IMR-90 (cell line): ENCODE results near the gene ZNF398. TPM values are rescaled to one million over a fixed set of nuclear protein-coding genes. Genes with fewer than 3 reads are reported as not detected.

ENCODE experiments used
- ATAC-seq: fragments of 200-7000 bp; cut with Tn5 transposase; 2 replicates; pipeline ENCODE4 v1.9.1; 2020; ENCODE audit warnings: low read depth, mild to moderate bottlenecking, moderate library complexity
- BruUV-seq: library from RNA; stranded (reverse); fragments of 400-500 nt; replicated peaks from 2 replicates; lab custom pipeline; 2021; lab: Mats Ljungman, UMichigan
- CTCF ChIA-PET: fragments of 300-600 bp; formaldehyde crosslinking; extraction: SDS; loops from one replicate; lab custom pipeline; 2021; ENCODE audit warnings: antibody characterized with exemption; lab: Yijun Ruan, JAX
- POLR2A ChIA-PET: fragments of 300-600 bp; sonication (Branson Sonifier 250); formaldehyde crosslinking; loops from one replicate; lab custom pipeline; 2022; ENCODE audit warnings: antibody characterized with exemption; ENCODE audit not compliant: unreplicated experiment; lab: Charles Lee
- DNase-seq: peaks from one replicate; pipeline ENCODE4 v3.0.0; 2013
- H2AFZ ChIP-seq: replicated peaks from 2 replicates; pipeline ENCODE3; 2013; ENCODE audit warnings: low read length, mild to moderate bottlenecking; ENCODE audit not compliant: poor library complexity
- H2AK5ac ChIP-seq: 2 replicates; pipeline ENCODE4 v1.6.1; 2013; ENCODE audit warnings: low read depth, low read length, inconsistent platforms
- H2AK9ac ChIP-seq: replicated peaks from 2 replicates; pipeline ENCODE3; 2013; ENCODE audit warnings: mild to moderate bottlenecking, low read depth, low read length, moderate library complexity; ENCODE audit not compliant: poor library complexity
- H2BK120ac ChIP-seq: 2 replicates; pipeline ENCODE4 v1.6.1; 2013; ENCODE audit warnings: low read depth, low read length, inconsistent platforms
- H2BK15ac ChIP-seq: 3 replicates; pipeline ENCODE4 v1.6.1; 2013; ENCODE audit warnings: low read depth, low read length, inconsistent platforms
- H2BK20ac ChIP-seq: 2 replicates; pipeline ENCODE4 v1.6.1; 2013; ENCODE audit warnings: low read depth, mild to moderate bottlenecking, inconsistent platforms, low read length, moderate library complexity
- H2BK5ac ChIP-seq: 2 replicates; pipeline ENCODE4 v1.6.1; 2013; ENCODE audit warnings: mild to moderate bottlenecking, low read depth, low read length, inconsistent platforms; ENCODE audit not compliant: poor library complexity, severe bottlenecking
- H3K14ac ChIP-seq: replicated peaks from 2 replicates; pipeline ENCODE4 v1.6.1; 2013; ENCODE audit warnings: low read depth, low read length, inconsistent platforms
- H3K18ac ChIP-seq: 2 replicates; pipeline ENCODE4 v1.6.1; 2013; ENCODE audit warnings: low read depth, low read length, control low read depth
- H3K23ac ChIP-seq: 2 replicates; pipeline ENCODE4 v1.6.1; 2013; ENCODE audit warnings: low read depth, low read length, inconsistent platforms
- H3K27ac ChIP-seq: 2 replicates; pipeline ENCODE4 v1.5.1; 2013; ENCODE audit warnings: mild to moderate bottlenecking, control low read depth, low read length; ENCODE audit not compliant: insufficient read depth
- H3K27me3 ChIP-seq: 2 replicates; pipeline ENCODE4 v1.6.1; 2013; ENCODE audit warnings: low read length; ENCODE audit not compliant: control insufficient read depth, insufficient read depth
- H3K36me3 ChIP-seq: 2 replicates; pipeline ENCODE4 v1.6.1; 2013; ENCODE audit warnings: low read length, mixed read lengths; ENCODE audit not compliant: control insufficient read depth, insufficient read depth
- H3K4ac ChIP-seq: 2 replicates; pipeline ENCODE4 v1.6.1; 2013; ENCODE audit warnings: low read depth, low read length, inconsistent platforms
- H3K4me1 ChIP-seq: 2 replicates; pipeline ENCODE4 v1.6.1; 2013; ENCODE audit warnings: low read length, mixed read lengths; ENCODE audit not compliant: control insufficient read depth, insufficient read depth
- H3K4me2 ChIP-seq: 2 replicates; pipeline ENCODE4 v1.6.1; 2013; ENCODE audit warnings: low read depth, mild to moderate bottlenecking, control low read depth, low read length, moderate library complexity
- H3K4me3 ChIP-seq: 2 replicates; pipeline ENCODE4 v1.5.1; 2013; ENCODE audit warnings: low read depth, mild to moderate bottlenecking, control low read depth, low read length, moderate library complexity; ENCODE audit not compliant: insufficient read depth
- H3K56ac ChIP-seq: 2 replicates; pipeline ENCODE4 v1.6.1; 2013; ENCODE audit warnings: low read length, inconsistent platforms; ENCODE audit not compliant: insufficient read depth; ENCODE audit errors: extremely low read depth
- H3K79me1 ChIP-seq, 2 experiments: 2 replicates each; pipeline ENCODE4 v1.6.1; 2013; ENCODE audit warnings: low read length in 2 of 2, inconsistent platforms in 1 of 2, low read depth in 1 of 2
- H3K9ac ChIP-seq: 2 replicates; pipeline ENCODE4 v1.6.1; 2013; ENCODE audit warnings: low read depth, low read length, control low read depth
- H3K9me1 ChIP-seq: 2 replicates; pipeline ENCODE4 v1.6.1; 2013; ENCODE audit warnings: low read length, inconsistent platforms; ENCODE audit not compliant: insufficient read depth
- H3K9me3 ChIP-seq: 2 replicates; pipeline ENCODE4 v1.6.1; 2013; ENCODE audit warnings: low read length; ENCODE audit not compliant: control insufficient read depth, insufficient read depth
- H4K20me1 ChIP-seq: 2 replicates; pipeline ENCODE4 v1.6.1; 2013; ENCODE audit warnings: low read length, inconsistent platforms; ENCODE audit not compliant: insufficient read depth
- H4K5ac ChIP-seq: 2 replicates; pipeline ENCODE4 v1.6.1; 2013; ENCODE audit warnings: mild to moderate bottlenecking, low read depth, low read length, control low read depth
- H4K8ac ChIP-seq, 2 experiments: 2 replicates each; pipeline ENCODE4 v1.6.1; 2013; ENCODE audit warnings: low read depth in 2 of 2, low read length in 2 of 2, control low read depth in 1 of 2, inconsistent platforms in 1 of 2
- H4K91ac ChIP-seq: 2 replicates; pipeline ENCODE4 v1.6.1; 2013; ENCODE audit warnings: low read depth, low read length, inconsistent platforms; ENCODE audit not compliant: insufficient read depth
- BHLHE40 ChIP-seq: fragments of 150-350 bp; IDR thresholded peaks from 2 replicates; pipeline ENCODE4 v1.6.1; 2016; ENCODE audit warnings: mild to moderate bottlenecking, low read depth, low read length
- CEBPB ChIP-seq: IDR thresholded peaks from 2 replicates; pipeline ENCODE4 v1.6.1; 2012; ENCODE audit warnings: low read depth, low read length, improper control_type of control experiment
- CTCF ChIP-seq: conservative IDR thresholded peaks from 2 replicates; pipeline ENCODE4 v1.5.1; 2012; ENCODE audit warnings: mild to moderate bottlenecking, low read depth, low read length, improper control_type of control experiment
- FOS ChIP-seq: fragments of 150-350 bp; IDR thresholded peaks from 2 replicates; pipeline ENCODE4 v1.6.1; 2016; ENCODE audit warnings: low read depth, low read length
- MAZ ChIP-seq: IDR thresholded peaks from 2 replicates; pipeline ENCODE4 v1.6.1; 2012; ENCODE audit warnings: low read depth, mild to moderate bottlenecking, low read length, improper control_type of control experiment, moderate library complexity, borderline replicate concordance
- MXI1 ChIP-seq: IDR thresholded peaks from 2 replicates; pipeline ENCODE4 v1.6.1; 2012; ENCODE audit warnings: low read depth, mild to moderate bottlenecking, low read length, moderate library complexity, borderline replicate concordance
- NFE2L2 ChIP-seq: fragments of 150-350 bp; IDR thresholded peaks from 2 replicates; pipeline ENCODE4 v1.6.1; 2016; ENCODE audit warnings: low read depth, mild to moderate bottlenecking, low read length
- POLR2A ChIP-seq: IDR thresholded peaks from 2 replicates; pipeline ENCODE4 v1.6.1; 2012; ENCODE audit warnings: mild to moderate bottlenecking, low read depth, low read length
- RAD21 ChIP-seq: IDR thresholded peaks from 2 replicates; pipeline ENCODE4 v1.6.1; 2012; ENCODE audit warnings: low read length, improper control_type of control experiment
- RCOR1 ChIP-seq: IDR thresholded peaks from 2 replicates; pipeline ENCODE4 v1.6.1; 2012; ENCODE audit warnings: mild to moderate bottlenecking, low read length, improper control_type of control experiment; ENCODE audit not compliant: insufficient replicate concordance
- RFX5 ChIP-seq: IDR thresholded peaks from 2 replicates; pipeline ENCODE4 v1.8.0; 2012; ENCODE audit warnings: low read depth, mild to moderate bottlenecking, low read length, moderate library complexity
- SMC3 ChIP-seq: fragments of 150-350 bp; IDR thresholded peaks from 2 replicates; pipeline ENCODE4 v1.6.1; 2016; ENCODE audit warnings: low read depth, mild to moderate bottlenecking, antibody characterized with exemption, low read length, moderate library complexity
- WGBS, 2 experiments: methylation state at CpG; one replicate each; pipeline versions ENCODE4 v1.1.5 to v1.1.7; 2013; ENCODE audit warnings: missing lambda C conversion rate in 2 of 2; ENCODE audit not compliant: insufficient read length in 1 of 2; ENCODE audit errors: extremely low coverage in 2 of 2; 5-methylcytosine and 5-hydroxymethylcytosine counted together
- dilution Hi-C: fragments of 300-500 bp; cut with HindIII; formaldehyde crosslinking; loops from one replicate; pipeline ENCODE4 v1.14.3; 2018; ENCODE audit warnings: low sequenced_read_pairs; ENCODE audit not compliant: unreplicated experiment
- in situ Hi-C: fragments of 300-500 bp; cut with MboI; formaldehyde crosslinking; loops from 3 replicates; pipeline ENCODE4 v1.14.3; 2019; ENCODE audit warnings: low sequenced_read_pairs, inconsistent platforms, mixed read lengths
- intact Hi-C: fragments of 100-400 bp; cut with micrococcal nuclease; formaldehyde crosslinking; loops from 2 replicates; pipeline ENCODE4 v1.10.0; 2022
- polyA plus RNA-seq, 3 experiments: library from polyadenylated mRNA; depleted of rRNA; stranded (reverse); fragments of >200 nt; gene quantifications; 2 replicates each; pipeline ENCODE4 v1.2.3, GENCODE V29; 2012; ENCODE audit warnings: low replicate concordance in 1 of 3
- total RNA-seq: library from RNA; depleted of rRNA; stranded (reverse); fragments of >200 nt; gene quantifications from 2 replicates; pipeline ENCODE4 v1.2.3, GENCODE V29; 2012
- TF ChIP-seq, protein P1 (sequence below): fragments of 150-350 bp; IDR thresholded peaks from 2 replicates; pipeline ENCODE4 v1.6.1; 2016; ENCODE audit warnings: low read depth, mild to moderate bottlenecking, low read length, moderate library complexity, borderline replicate concordance
- TF ChIP-seq, protein P2 (sequence below): fragments of 150-350 bp; IDR thresholded peaks from 2 replicates; pipeline ENCODE4 v1.6.1; 2017; ENCODE audit warnings: mild to moderate bottlenecking, antibody characterized with exemption, low read length, low read depth

ZNF398 gene
- total and polyA plus RNA-seq, 2 of the 4 experiments (the other 2 are of a cell fraction): 5.7 to 7.9 TPM

- CTCF ChIA-PET: no interaction called here
- H3K79me1 ChIP-seq: peaks cover 11 to 15% of the 10 kb centered on the region in 2 experiments
Observed at GRCh38 chr7:149179241-149179640, 32.0 kb downstream of the ZNF398 start.

More at GRCh38 chr7:149179241-149179640, 32.0 kb downstream of the ZNF398 start:
- 99% methylated on average over 9 of the region's 19 CpGs; no CpG with 5 or more reads in 1 of the 2 experiments for WGBS, 2 experiments
- no peak overlapping the region for H3K9ac ChIP-seq
- H3K4ac ChIP-seq: no peak overlapping the region
- no peak overlapping the region for H4K91ac ChIP-seq
- H3K4me1 ChIP-seq: peaks cover 2% of the 10 kb centered on the region
- H3K27me3 ChIP-seq: no peaks in the 10 kb centered on the region
- DNase-seq (no peak), ATAC-seq (no peak)
- no peak overlapping the region for H3K23ac ChIP-seq
- TF ChIP-seq MAZ (no peak), SMC3 (no peak), RCOR1 (no peak), NFE2L2 (no peak), MXI1 (no peak), RFX5 (no peak), RAD21 (no peak), BHLHE40 (no peak), POLR2A (no peak), CTCF (no peak), FOS (no peak), CEBPB (no peak)
- TF ChIP-seq, protein P1, sequence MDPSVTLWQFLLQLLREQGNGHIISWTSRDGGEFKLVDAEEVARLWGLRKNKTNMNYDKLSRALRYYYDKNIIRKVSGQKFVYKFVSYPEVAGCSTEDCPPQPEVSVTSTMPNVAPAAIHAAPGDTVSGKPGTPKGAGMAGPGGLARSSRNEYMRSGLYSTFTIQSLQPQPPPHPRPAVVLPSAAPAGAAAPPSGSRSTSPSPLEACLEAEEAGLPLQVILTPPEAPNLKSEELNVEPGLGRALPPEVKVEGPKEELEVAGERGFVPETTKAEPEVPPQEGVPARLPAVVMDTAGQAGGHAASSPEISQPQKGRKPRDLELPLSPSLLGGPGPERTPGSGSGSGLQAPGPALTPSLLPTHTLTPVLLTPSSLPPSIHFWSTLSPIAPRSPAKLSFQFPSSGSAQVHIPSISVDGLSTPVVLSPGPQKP: no peak
- TF ChIP-seq, protein P2, sequence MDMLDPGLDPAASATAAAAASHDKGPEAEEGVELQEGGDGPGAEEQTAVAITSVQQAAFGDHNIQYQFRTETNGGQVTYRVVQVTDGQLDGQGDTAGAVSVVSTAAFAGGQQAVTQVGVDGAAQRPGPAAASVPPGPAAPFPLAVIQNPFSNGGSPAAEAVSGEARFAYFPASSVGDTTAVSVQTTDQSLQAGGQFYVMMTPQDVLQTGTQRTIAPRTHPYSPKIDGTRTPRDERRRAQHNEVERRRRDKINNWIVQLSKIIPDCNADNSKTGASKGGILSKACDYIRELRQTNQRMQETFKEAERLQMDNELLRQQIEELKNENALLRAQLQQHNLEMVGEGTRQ: no peak
- H4K8ac ChIP-seq: no peak overlapping the region
- H2BK5ac ChIP-seq: no peak overlapping the region
- H3K56ac ChIP-seq: no peak overlapping the region
- H2BK15ac ChIP-seq: no peak overlapping the region
- peaks cover 7% of the 10 kb centered on the region; the same call in 1 of the 2 replicates for H4K20me1 ChIP-seq
- POLR2A ChIA-PET: no interaction called here
- H2AFZ ChIP-seq: no peak overlapping the region
- BruUV-seq: no TSS peak
- no peak overlapping the region for H2AK9ac ChIP-seq
- no peak overlapping the region for H2AK5ac ChIP-seq
- no peak overlapping the region for H2BK120ac ChIP-seq
- in situ Hi-C loops: no loop called here
- dilution Hi-C loops: no loop called here
- no peak overlapping the region for H3K27ac ChIP-seq
- no peak overlapping the region for H3K4me3 ChIP-seq
- no peak overlapping the region for H3K4me2 ChIP-seq
- H3K18ac ChIP-seq: no peak overlapping the region
- no peak overlapping the region for H4K5ac ChIP-seq
- no peak overlapping the region for H2BK20ac ChIP-seq
- H3K9me1 ChIP-seq: peaks cover 4% of the 10 kb centered on the region; the same call in 1 of the 2 replicates
- intact Hi-C loops: no loop called here
- H3K36me3 ChIP-seq: peaks cover 29% of the 10 kb centered on the region
- no peaks in the 10 kb centered on the region for H3K9me3 ChIP-seq
- no peak overlapping the region for H3K14ac ChIP-seq
